H1 (cell line): ENCODE measurements around the gene RAD51B. TPM values are rescaled to one million over a fixed set of nuclear protein-coding genes. Genes with fewer than 3 reads are reported as not detected.

ENCODE experiments used
- polyA plus RNA-seq, 7 experiments: library from polyadenylated mRNA; depleted of rRNA in 3 of 7; stranded (reverse) in 5 of 7; unstranded in 2 of 7; fragments of >200 nt in 5 of 7; fragments of 200-250 nt in 2 of 7; gene quantifications; 1 replicate in 5 of 7; 2 replicates in 1 of 7; 4 replicates in 1 of 7; pipeline versions ENCODE4 v1.2.1 to v1.2.3, GENCODE V29; 2011 to 2013; ENCODE audit warnings: missing spikeins in 2 of 7, mixed read lengths in 2 of 7
- total RNA-seq: library from RNA; stranded (reverse); fragmentation: NEBNext Ultra II Directional; extraction: Animal tissue kit (Norgen Biotek cat#: 25700); gene quantifications from 2 replicates; pipeline ENCODE4 v1.2.1, GENCODE V29; 2021
- TF ChIP-seq, protein P1 (sequence below), 3 experiments: IDR thresholded peaks; 1 replicate in 2 of 3; 2 replicates in 1 of 3; pipeline versions ENCODE4 v1.5.1 to v1.6.1; 2011; ENCODE audit warnings: low read length in 3 of 3, mild to moderate bottlenecking in 3 of 3, inconsistent platforms in 2 of 3, low read depth in 1 of 3, moderate library complexity in 1 of 3; ENCODE audit not compliant: insufficient read depth in 1 of 3; ENCODE audit errors: control extremely low read depth in 1 of 3

RAD51B gene
- total and polyA plus RNA-seq, 2 of the 8 experiments (the other 6 are each of a cell fraction or from before 2014, with no cell fraction given): 3.9 to 14.9 TPM

DNA sequence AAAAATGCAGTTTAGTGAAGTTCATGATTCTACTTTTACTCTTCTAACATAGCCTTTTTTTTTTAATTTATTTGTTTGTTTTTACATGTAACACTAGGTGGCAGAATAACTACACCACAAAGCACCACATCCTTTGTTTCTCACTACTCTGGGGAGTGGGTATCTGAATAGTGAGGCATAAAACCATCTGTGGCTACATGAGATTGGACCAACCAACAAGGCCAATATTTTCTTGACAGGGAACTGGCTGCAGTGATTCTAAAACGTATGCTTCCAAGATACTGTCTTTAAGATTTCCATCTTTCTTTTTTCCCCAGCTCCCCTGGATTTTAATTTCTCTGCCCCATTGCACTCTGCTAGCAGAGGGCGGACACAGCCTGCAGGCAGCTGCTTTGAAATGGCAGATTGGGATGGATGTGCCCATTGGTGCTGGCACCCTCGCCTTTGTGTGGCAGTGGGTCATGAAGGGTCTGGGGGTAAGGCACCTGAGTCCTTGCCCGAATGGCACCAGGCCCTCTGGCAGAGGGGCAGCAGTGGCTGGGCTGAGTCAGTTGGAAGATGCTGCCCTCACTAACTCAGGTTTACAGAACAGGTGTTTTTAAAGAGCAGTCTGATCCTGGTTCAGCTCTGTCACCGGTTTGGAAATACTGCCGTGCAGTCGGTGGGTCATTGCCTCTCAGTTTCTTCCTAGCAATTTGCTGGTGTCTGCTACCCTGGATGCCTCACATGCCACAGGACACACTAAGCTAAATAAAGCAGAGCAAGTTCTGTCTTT is 429.1 kb downstream of the RAD51B start (continued):
- TF ChIP-seq, protein P1, sequence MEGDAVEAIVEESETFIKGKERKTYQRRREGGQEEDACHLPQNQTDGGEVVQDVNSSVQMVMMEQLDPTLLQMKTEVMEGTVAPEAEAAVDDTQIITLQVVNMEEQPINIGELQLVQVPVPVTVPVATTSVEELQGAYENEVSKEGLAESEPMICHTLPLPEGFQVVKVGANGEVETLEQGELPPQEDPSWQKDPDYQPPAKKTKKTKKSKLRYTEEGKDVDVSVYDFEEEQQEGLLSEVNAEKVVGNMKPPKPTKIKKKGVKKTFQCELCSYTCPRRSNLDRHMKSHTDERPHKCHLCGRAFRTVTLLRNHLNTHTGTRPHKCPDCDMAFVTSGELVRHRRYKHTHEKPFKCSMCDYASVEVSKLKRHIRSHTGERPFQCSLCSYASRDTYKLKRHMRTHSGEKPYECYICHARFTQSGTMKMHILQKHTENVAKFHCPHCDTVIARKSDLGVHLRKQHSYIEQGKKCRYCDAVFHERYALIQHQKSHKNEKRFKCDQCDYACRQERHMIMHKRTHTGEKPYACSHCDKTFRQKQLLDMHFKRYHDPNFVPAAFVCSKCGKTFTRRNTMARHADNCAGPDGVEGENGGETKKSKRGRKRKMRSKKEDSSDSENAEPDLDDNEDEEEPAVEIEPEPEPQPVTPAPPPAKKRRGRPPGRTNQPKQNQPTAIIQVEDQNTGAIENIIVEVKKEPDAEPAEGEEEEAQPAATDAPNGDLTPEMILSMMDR (IDR thresholded peaks at IDR 0.05; ENCODE audit: control extremely low read depth in 1 of 3, insufficient read depth in 1 of 3, low read depth in 1 of 3, low read length in 3 of 3): peak in 2 of 3 experiments; percentile 48 to 49; a peak in 2 of 4 replicates
